Measurements from ENCODE around the gene ZNHIT6.

- no peak for TF ChIP-seq YY1 (IDR thresholded peaks at IDR 0.05; ENCODE audit: low read depth)
- TF ChIP-seq USF1 (IDR thresholded peaks at IDR 0.05) = no peak
- TF ChIP-seq RAD21 (IDR thresholded peaks at IDR 0.05; ENCODE audit: low read depth) = no peak
- TF ChIP-seq EGR1 (IDR thresholded peaks at IDR 0.05) = no peak
- TF ChIP-seq EP300 (IDR thresholded peaks at IDR 0.05; ENCODE audit: borderline replicate concordance) = no peak
- no peak for TF ChIP-seq NFIC (IDR thresholded peaks at IDR 0.05)
- TF ChIP-seq TEAD4 (IDR thresholded peaks at IDR 0.05) = no peak
- TF ChIP-seq ZBTB7A (IDR thresholded peaks at IDR 0.05; ENCODE audit: low read depth) = no peak
- no peak for TF ChIP-seq MAX (IDR thresholded peaks at IDR 0.05)
- TF ChIP-seq FOXM1 (IDR thresholded peaks at IDR 0.05; ENCODE audit: borderline replicate concordance, low read depth) = no peak
- no peak for TF ChIP-seq REST (IDR thresholded peaks at IDR 0.05; ENCODE audit: low read depth)
- TF ChIP-seq TAF1 (IDR thresholded peaks at IDR 0.05; ENCODE audit: low read depth) = no peak
- no peak for TF ChIP-seq CREB1 (IDR thresholded peaks at IDR 0.05; ENCODE audit: low read depth)
- no peak for TF ChIP-seq CEBPB (IDR thresholded peaks at IDR 0.05)
Measured at GRCh38 chr1:85697895-85698294, 10.3 kb downstream of the ZNHIT6 start.

All from Ishikawa (cell line).